Stimulated activated CD8-positive, alpha-beta memory T cell treated with anti-CD3 and anti-CD28 coated beads, Interleukin-12 subunit alpha, Interleukin-12 subunit beta, amount 100 ng/mL, for 1 hour (primary cell): ENCODE data around the gene EME2.
"Not testable (repeated sequence)": the region's sequence is repeated elsewhere in the genome, so short reads cannot be mapped to it uniquely, and the experiment has no call there.

Experiments
- DNase-seq: peaks from one replicate; pipeline ENCODE4 v3.0.0-alpha.2; 2020; ENCODE audit warnings: low read depth

Gene EME2

GRCh38 chr16:1772362-1772907 lies at the start of gene EME2:
Gene EME2 (plus strand): TSS chr16:1772810. CDS start chr16:1773228, 418 bp downstream.
- DNase-seq = no peak

DNA sequence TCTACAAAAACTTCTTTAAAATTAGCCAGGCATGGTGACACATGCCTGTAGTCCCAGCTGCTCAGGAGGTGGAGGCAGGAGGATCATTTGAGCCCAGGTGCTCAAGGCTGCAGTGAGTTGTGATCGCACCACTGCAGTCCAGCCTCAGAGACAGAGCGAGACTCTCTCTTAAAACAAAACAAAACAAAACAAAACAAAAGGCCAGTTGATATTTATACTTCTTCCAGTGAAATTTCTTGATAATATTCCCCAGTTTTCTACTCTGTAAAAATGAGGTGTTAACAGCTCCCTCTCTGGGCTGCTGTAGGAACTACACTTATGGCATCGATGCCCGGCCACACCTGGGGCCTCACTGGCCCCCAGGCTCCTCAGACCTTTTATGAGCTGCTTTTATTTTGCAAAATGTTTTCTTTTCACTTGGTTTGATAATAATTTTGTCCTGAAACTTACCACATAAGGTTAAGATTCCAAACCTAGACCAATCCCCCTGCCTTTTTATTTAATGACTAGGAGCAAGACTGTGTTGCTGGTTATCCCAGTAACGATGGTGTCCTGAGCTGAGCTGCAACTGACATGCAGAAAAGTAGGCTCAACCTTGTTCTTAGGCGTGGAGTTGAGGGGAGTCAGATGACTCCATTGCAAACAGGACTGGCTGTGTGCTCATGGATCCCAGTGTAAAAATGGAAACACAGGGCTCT lies 49.0 kb upstream of the EME2 start:
- peak; percentile 12 for DNase-seq

DNA sequence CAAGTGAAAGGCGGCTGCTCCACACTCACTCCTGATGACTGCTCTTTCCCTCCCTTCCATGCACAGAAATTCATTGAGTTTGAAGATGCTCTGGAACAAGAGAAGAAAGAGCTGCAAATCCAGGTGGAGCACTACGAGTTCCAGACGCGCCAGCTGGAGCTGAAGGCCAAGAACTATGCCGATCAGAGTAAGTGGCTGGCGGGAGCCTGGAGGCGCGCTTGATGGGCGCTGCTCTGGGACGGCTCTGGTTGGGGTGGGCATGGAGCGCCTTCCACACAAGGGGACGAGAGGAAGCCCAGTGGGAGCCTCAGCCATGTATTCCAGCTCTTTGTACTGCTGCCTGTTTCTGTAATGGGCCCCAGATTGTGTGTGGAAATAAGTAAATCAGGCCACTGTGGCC lies 48.1 kb upstream of the EME2 start:
- no peak for DNase-seq

DNA sequence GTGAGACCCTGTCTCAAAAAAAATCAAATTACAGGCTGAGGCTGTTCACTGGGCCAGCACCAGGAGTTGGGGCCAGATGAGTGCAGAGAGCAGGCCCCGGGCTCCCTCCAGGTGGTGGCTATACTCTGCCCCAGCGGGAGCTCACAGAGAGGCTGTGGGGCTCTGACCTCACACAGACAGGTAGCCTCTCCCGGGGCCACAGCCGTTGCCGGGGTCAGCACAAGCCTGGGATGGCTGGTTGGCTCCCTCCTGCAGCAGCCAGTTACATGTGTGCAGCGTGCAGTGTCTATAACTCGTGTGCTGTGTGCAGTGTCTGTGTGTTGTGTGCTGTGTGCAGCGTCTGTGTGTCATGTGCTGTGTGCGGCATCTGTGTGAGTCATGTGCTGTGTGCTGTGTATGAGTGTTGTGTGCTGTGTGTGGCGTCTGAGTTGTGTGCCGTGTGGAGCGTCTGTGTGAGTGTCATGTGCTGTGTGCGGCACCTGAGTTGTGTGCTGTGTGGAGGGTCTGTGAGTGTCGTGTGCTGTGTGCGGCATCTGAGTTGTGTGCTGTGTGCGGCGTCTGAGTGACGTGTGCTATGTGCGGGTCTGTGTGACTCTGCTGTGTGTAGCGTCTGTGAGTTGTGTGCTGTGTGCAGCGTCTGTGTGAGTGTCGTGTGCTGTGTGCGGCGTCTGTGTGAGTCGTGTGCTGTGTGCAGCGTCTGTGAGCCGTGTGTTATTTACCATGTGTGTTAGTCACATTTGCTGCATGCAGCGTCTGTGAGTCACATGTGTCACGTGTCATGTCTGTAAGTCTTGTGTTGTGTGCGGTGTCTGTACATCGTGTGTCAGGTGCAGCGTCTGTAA lies 45.7 kb upstream of the EME2 start:
- no peak for DNase-seq

GRCh38 chr16:1727651-1728624 lies 44.7 kb upstream of the EME2 start:
- DNase-seq = no peak

DNA sequence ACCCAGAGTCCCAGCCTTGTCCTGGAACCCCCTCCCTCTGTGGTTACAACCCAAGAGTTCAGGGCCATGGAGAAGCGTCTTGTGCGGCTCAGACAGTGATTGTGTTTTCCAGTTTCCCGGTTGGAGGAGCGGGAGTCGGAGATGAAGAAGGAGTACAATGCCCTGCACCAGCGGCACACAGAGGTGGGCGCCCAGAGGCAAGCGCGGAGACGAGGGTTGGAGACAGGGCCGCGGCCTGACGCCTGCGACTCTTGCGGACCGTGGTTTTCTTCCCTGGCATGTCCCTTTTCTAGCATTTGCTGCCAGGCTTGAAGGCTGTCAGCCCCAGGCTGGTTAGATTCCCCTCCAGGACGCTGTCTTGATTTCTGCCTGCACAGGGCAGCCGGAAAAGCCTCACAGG lies 43.6 kb upstream of the EME2 start:
- DNase-seq = no peak

GRCh38 chr16:1729445-1729844 lies 43.2 kb upstream of the EME2 start:
- DNase-seq = no peak

- DNase-seq = no peak
Measured at GRCh38 chr16:1731073-1731472, 41.5 kb upstream of the EME2 start.

- DNase-seq = no peak
Measured at GRCh38 chr16:1731603-1732002, 41.0 kb upstream of the EME2 start.

DNA sequence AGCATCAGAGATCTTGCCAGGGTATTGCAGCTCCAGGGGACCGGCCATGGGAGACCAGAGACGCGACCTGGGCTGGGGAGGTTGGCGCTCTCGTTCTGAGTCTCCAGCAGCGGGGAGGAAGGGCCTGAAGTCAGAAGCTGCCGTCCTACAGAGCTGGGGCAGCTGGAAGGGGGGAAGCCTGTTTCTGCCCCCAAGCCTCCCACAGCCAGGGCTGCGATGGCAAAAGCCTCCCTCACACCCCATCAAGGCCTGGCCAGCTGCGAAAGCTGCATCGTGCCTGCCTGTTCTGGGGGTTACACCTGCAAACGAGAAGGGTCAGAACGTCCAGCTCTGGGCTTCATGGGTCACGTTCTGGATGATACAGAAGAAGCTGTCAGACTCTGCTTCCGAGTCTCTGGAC lies 40.5 kb upstream of the EME2 start:
- no peak for DNase-seq

- not testable (repeated sequence) for DNase-seq
Measured at GRCh38 chr16:1732551-1732987, 40.0 kb upstream of the EME2 start.

- DNase-seq = no peak
Measured at GRCh38 chr16:1734123-1734522, 38.5 kb upstream of the EME2 start.

- DNase-seq = no peak
Measured at GRCh38 chr16:1734816-1735215, 37.8 kb upstream of the EME2 start.

DNA sequence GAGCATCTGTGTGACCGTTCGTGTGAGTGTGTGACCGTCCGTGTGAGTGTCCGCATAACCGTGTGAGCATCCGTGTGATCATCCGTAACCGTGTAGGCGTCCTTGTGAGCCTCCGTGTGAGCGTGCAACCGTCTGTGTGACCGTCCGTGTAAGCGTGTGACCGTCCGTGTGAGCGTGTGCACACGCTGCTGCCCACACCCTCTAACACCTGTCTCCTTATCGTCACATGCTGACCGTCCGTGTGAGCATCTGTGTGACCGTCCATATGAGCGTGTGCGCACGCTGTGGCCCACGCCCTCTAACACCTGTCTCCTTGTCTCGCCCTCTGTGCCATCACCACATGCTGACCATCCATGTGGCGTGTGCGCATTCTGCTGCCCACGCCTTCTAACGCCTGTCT lies 32.4 kb upstream of the EME2 start:
- no peak for DNase-seq

DNA sequence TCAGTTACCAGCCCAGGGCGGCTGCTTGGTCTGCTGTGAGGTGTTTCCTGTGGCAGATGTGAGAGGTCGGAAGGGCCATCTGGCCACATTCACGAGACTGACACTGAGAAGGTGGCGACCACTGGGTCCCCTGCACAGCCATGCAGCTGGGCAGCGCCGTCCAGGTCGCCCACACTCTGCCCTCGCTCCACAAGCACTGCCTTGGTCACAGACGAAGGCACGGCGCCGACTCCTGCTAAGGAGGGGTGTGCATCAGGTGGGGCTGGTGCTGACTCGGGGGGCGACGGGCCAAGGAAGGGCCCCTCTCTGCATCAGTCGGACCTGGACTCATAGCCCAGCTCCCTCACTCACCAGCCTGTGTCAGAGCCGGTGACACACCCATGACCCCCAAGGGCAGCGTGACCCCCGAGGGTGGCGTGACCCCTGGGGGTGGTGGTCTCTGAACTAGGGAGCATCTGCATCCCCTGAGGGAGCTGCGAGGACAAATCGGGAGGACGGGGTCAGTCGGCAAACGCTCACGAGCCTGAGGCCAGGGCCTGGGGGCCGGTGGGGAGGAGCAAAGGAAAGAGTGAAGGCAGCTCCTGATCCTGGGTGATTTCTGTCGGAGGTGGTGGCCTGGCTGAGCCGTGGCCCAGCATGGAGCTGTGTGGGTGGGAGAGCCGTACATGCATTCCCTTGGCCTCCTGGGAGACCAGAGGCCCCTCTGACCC lies 31.7 kb upstream of the EME2 start:
- DNase-seq = no peak

- no peak for DNase-seq
Measured at GRCh38 chr16:1741553-1742165, 31.0 kb upstream of the EME2 start.

GRCh38 chr16:1743376-1744337 lies 29.0 kb upstream of the EME2 start:
- no peak for DNase-seq

DNA sequence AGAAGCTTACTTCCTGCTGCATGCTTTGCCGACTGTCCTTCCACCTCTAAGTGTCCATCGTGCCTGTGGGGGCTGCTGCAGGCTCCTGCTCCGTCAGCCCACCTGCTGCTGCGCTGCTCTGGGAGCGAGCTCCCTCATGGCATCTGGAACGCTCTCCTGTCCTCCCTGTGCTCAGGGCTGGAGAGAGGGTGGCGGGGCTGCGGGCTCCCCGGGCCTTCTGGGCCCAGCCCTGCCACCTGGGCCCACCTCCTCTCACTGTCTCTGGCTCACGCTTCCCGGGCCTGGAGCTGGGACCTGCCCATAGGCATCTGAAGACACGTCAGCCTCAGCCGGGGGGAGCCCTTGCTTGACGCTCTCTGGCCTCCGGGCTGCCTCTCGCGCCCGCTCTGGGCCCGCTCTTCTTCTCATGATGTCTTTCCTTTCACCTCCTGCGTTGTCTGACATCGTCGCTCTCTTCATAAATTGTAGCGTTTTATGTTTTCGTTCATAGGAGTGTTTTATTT lies 28.2 kb upstream of the EME2 start:
- no peak for DNase-seq

DNA sequence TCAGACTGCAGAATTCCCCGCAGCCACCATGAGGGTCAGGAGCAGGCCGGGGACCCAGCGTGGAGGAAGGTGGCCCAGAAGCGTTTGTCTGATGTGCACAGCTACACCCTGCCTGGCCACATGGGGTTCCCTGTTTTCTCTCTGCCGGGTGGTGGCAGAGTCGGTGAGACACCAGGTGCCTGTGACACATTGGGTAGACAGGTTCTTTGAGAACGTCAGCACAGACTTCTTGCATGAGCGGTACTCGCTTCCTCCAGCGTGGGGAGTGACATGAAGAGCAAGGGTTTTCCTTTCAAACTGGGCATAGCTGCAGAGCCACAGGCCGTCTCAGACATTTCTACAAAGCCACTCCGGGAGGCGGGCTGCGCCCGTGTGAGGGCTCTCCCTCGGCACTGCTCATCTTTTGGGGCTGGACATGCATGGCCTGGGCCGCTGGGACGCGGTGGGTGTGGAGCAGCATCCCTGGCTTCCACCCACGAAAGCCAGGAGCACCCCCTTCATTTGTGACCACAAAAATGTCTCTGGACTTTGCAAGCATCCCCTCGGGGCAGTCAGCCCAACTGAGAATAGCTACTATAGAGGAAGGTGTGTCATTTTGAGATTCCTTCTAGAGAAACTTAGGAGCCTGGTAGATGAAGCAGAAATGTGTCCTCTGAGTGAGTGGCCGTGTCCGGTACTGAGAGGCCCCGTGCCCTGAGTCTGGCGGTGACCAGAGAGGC lies 27.3 kb upstream of the EME2 start:
- DNase-seq = no peak
